T-helper 1 cell treated with Interleukin-12 subunit alpha and Interleukin-12 subunit beta and Interleukin-4 antibody, amounts not matched to agents 30 μg/mL and 1 μg/mL, for 36 hours (primary cell): ENCODE measurements around the gene STARD7.
A peak's percentile ranks its signal among the peaks of the same experiment; 100 is the strongest.

ENCODE experiments used
- H3K27ac Mint-ChIP-seq: one replicate; pipeline ENCODE4 v1.8.0; 2021; ENCODE audit warnings: mild to moderate bottlenecking, mixed read lengths
- H3K27me3 Mint-ChIP-seq: one replicate; pipeline ENCODE4 v1.8.0; 2021; ENCODE audit warnings: low read depth, mixed read lengths
- H3K36me3 Mint-ChIP-seq: one replicate; pipeline ENCODE4 v1.8.0; 2021; ENCODE audit warnings: low read depth, mixed read lengths
- H3K4me1 Mint-ChIP-seq: one replicate; pipeline ENCODE4 v1.8.0; 2021; ENCODE audit warnings: low read depth, mixed read lengths
- H3K4me3 Mint-ChIP-seq: one replicate; pipeline ENCODE4 v1.8.0; 2021; ENCODE audit warnings: mild to moderate bottlenecking, moderate library complexity, mixed read lengths
- H3K9me3 Mint-ChIP-seq: one replicate; pipeline ENCODE4 v1.8.0; 2021; ENCODE audit warnings: mixed read lengths

The STARD7 gene

GRCh38 chr2:96214554-96214953, 5.9 kb upstream of the STARD7 start:
- Mint-ChIP-seq H3K9me3 (no peaks in the 10 kb centered on the region), H3K4me1 (peaks cover 10% of the 10 kb centered on the region), H3K27ac (no peak overlapping the region), H3K36me3 (no peaks in the 10 kb centered on the region), H3K4me3 (no peak overlapping the region), H3K27me3 (no peaks in the 10 kb centered on the region)

- no peaks in the 10 kb centered on the region for H3K27me3 Mint-ChIP-seq
- peaks cover 13% of the 10 kb centered on the region for H3K4me1 Mint-ChIP-seq
- no peak overlapping the region for H3K4me3 Mint-ChIP-seq
- no peak overlapping the region for H3K27ac Mint-ChIP-seq
- no peaks in the 10 kb centered on the region for H3K36me3 Mint-ChIP-seq
- H3K9me3 Mint-ChIP-seq: no peaks in the 10 kb centered on the region
Measured at GRCh38 chr2:96213379-96213778, 4.8 kb upstream of the STARD7 start.

- Mint-ChIP-seq H3K36me3 (peaks cover 5% of the 10 kb centered on the region), H3K27me3 (no peaks in the 10 kb centered on the region), H3K27ac (no peak overlapping the region), H3K9me3 (no peaks in the 10 kb centered on the region), H3K4me3 (no peak overlapping the region), H3K4me1 (peaks cover 18% of the 10 kb centered on the region)
Measured at GRCh38 chr2:96212339-96212738, 3.7 kb upstream of the STARD7 start.

GRCh38 chr2:96209729-96210085, 1.1 kb upstream of the STARD7 start:
- Mint-ChIP-seq H3K4me3 (peak overlapping the region; percentile 94), H3K9me3 (no peaks in the 10 kb centered on the region), H3K4me1 (peaks cover 37% of the 10 kb centered on the region)

GRCh38 chr2:96209011-96209728, 543 bp upstream of the STARD7 start:
- Mint-ChIP-seq H3K4me1 (peaks cover 39% of the 10 kb centered on the region), H3K4me3 (peak overlapping the region; percentile 94), H3K27ac (peak overlapping the region; percentile 82), H3K9me3 (no peaks in the 10 kb centered on the region), H3K36me3 (peaks cover 7% of the 10 kb centered on the region), H3K27me3 (no peaks in the 10 kb centered on the region)

More at GRCh38 chr2:96209729-96210085, 1.1 kb upstream of the STARD7 start:
- H3K36me3 Mint-ChIP-seq: peaks cover 7% of the 10 kb centered on the region
- H3K27me3 Mint-ChIP-seq: no peaks in the 10 kb centered on the region
- H3K27ac Mint-ChIP-seq: peak overlapping the region; percentile 82

GRCh38 chr2:96207774-96208142, 869 bp downstream of the STARD7 start:
- Mint-ChIP-seq H3K9me3 (no peaks in the 10 kb centered on the region), H3K4me3 (peak overlapping the region; percentile 94), H3K36me3 (peaks cover 7% of the 10 kb centered on the region), H3K4me1 (peaks cover 51% of the 10 kb centered on the region), H3K27ac (peak overlapping the region; percentile 86), H3K27me3 (no peaks in the 10 kb centered on the region)

- H3K9me3 Mint-ChIP-seq: no peaks in the 10 kb centered on the region
- H3K4me1 Mint-ChIP-seq: peaks cover 53% of the 10 kb centered on the region
- peak overlapping the region; percentile 86 for H3K27ac Mint-ChIP-seq
- peak overlapping the region; percentile 94 for H3K4me3 Mint-ChIP-seq
- no peaks in the 10 kb centered on the region for H3K27me3 Mint-ChIP-seq
- H3K36me3 Mint-ChIP-seq: peaks cover 7% of the 10 kb centered on the region
Measured at GRCh38 chr2:96207073-96207773, 1.4 kb downstream of the STARD7 start.

- Mint-ChIP-seq H3K27me3 (no peaks in the 10 kb centered on the region), H3K9me3 (no peaks in the 10 kb centered on the region), H3K4me3 (peak overlapping the region; percentile 41), H3K4me1 (peaks cover 53% of the 10 kb centered on the region), H3K36me3 (peaks cover 7% of the 10 kb centered on the region), H3K27ac (peak overlapping the region; percentile 33)
Measured at GRCh38 chr2:96205888-96206287, 2.7 kb downstream of the STARD7 start.

GRCh38 chr2:96204836-96205624, 3.6 kb downstream of the STARD7 start:
- no peaks in the 10 kb centered on the region for H3K9me3 Mint-ChIP-seq
- H3K4me1 Mint-ChIP-seq: peaks cover 52% of the 10 kb centered on the region
- peaks cover 7% of the 10 kb centered on the region for H3K36me3 Mint-ChIP-seq
- peak overlapping the region; percentile 59 for H3K4me3 Mint-ChIP-seq
- H3K27ac Mint-ChIP-seq: peak overlapping the region; percentile 58
- no peaks in the 10 kb centered on the region for H3K27me3 Mint-ChIP-seq

GRCh38 chr2:96203130-96204028, 5.2 kb downstream of the STARD7 start:
- H3K27me3 Mint-ChIP-seq: no peaks in the 10 kb centered on the region
- no peaks in the 10 kb centered on the region for H3K9me3 Mint-ChIP-seq
- H3K4me1 Mint-ChIP-seq: peaks cover 55% of the 10 kb centered on the region
- H3K4me3 Mint-ChIP-seq: peak overlapping the region; percentile 55
- peaks cover 7% of the 10 kb centered on the region for H3K36me3 Mint-ChIP-seq
- peak overlapping the region; percentile 73 for H3K27ac Mint-ChIP-seq

- Mint-ChIP-seq H3K4me1 (peaks cover 53% of the 10 kb centered on the region), H3K9me3 (no peaks in the 10 kb centered on the region), H3K36me3 (peaks cover 4% of the 10 kb centered on the region), H3K4me3 (no peak overlapping the region), H3K27ac (no peak overlapping the region), H3K27me3 (no peaks in the 10 kb centered on the region)
Measured at GRCh38 chr2:96202152-96202854, 6.3 kb downstream of the STARD7 start.

GRCh38 chr2:96201338-96201737, 7.3 kb downstream of the STARD7 start:
- Mint-ChIP-seq H3K27me3 (no peaks in the 10 kb centered on the region), H3K27ac (no peak overlapping the region), H3K4me3 (no peak overlapping the region), H3K36me3 (peaks cover 4% of the 10 kb centered on the region), H3K9me3 (no peaks in the 10 kb centered on the region), H3K4me1 (peaks cover 47% of the 10 kb centered on the region)

- H3K27ac Mint-ChIP-seq: no peak overlapping the region
- no peaks in the 10 kb centered on the region for H3K9me3 Mint-ChIP-seq
- H3K27me3 Mint-ChIP-seq: no peaks in the 10 kb centered on the region
- H3K36me3 Mint-ChIP-seq: peaks cover 12% of the 10 kb centered on the region
- H3K4me1 Mint-ChIP-seq: peaks cover 42% of the 10 kb centered on the region
- no peak overlapping the region for H3K4me3 Mint-ChIP-seq
Measured at GRCh38 chr2:96198921-96199320, 9.7 kb downstream of the STARD7 start.
